Fibroblast of the aortic adventitia (primary cell): Measurements from ENCODE around the gene CACNA2D3. TPM values are rescaled to one million over a fixed set of nuclear protein-coding genes. Genes with fewer than 3 reads are reported as not detected.
A peak's percentile ranks its signal among the peaks of the same experiment; 100 is the strongest.

ENCODE experiments used
- DNase-seq: peaks from one replicate; pipeline ENCODE4 v3.0.0-alpha.2; 2010; ENCODE audit warnings: low read depth
- H3K4me3 ChIP-seq: 2 replicates; pipeline ENCODE4 v1.5.1; 2011; ENCODE audit warnings: low read depth, mild to moderate bottlenecking, control low read depth, low read length, moderate library complexity
- CTCF ChIP-seq: IDR thresholded peaks from 2 replicates; pipeline ENCODE4 v1.5.1; 2011; ENCODE audit warnings: mild to moderate bottlenecking, low read length, control low read depth, inconsistent platforms; ENCODE audit not compliant: insufficient read depth
- total RNA-seq: library from RNA; depleted of rRNA; stranded (reverse); fragments of >200 nt; gene quantifications from 2 replicates; pipeline ENCODE4 v1.2.3, GENCODE V29; 2012; ENCODE audit warnings: low replicate concordance

CACNA2D3 gene
- total RNA-seq, 1 donor = 0.45 TPM

- no peak for DNase-seq
- no peak overlapping the region for H3K4me3 ChIP-seq
- TF ChIP-seq CTCF = no peak
Measured at GRCh38 chr3:54874816-54875556, 752.6 kb downstream of the CACNA2D3 start.

DNA sequence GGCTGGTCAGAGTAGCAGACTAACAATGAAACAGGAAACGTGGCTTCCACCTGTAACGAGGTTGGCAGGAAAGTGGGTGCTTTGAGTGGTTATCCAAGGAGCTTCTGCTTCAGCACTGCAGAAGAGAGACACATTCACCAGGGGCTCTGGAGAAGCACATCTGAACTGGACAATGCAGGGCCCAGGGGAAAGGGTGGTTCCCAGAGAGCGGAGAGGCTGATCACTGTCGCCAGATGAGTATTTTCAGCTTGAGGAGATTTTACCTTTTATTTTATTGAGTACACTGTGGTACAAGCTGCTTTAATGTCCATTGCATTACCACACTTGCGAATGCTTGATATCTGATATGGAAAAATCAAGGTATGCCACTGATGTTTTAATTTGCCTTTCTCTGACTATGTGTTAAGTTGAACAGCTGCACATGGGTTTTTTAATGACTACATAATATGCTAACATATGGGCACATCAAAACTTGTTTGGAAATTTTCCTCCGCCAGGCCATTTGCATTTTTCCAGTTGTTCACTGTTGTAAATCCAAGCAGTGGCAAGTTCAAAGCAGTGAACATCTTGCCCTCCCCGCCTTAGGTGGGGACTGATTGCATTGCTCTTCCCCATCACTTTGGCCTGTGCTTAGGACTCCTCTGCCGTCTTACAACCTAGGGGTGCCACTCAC, 753.4 kb downstream of the CACNA2D3 start:
- no peak for TF ChIP-seq CTCF
- DNase-seq = no peak

DNA sequence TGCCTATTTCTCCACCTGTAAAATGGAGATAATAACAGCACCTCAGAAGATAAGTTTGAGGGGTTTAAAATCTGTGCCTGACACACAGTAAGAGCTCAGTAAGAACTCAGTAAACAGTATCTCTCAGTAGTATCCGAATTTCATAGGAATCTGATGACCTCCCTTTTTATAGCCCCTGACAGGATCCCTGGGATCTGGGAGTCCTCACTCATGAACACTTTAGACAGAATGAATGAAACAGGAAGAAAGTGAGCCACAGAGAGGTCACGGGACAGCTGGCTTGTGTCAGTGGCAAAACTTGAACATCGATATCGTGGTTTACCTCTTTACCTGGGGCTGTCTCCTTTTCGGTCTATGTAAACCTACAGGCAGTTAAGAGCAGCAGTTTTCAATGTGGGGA, 754.3 kb downstream of the CACNA2D3 start:
- DNase-seq = no peak
- TF ChIP-seq CTCF = no peak

More for the DNA sequence above, 753.4 kb downstream of the CACNA2D3 start:
- no peak overlapping the region for H3K4me3 ChIP-seq

GRCh38 chr3:54877730-54878129, 755.4 kb downstream of the CACNA2D3 start:
- no peak for DNase-seq
- no peak for TF ChIP-seq CTCF
- no peak overlapping the region for H3K4me3 ChIP-seq

More for the DNA sequence above, 754.3 kb downstream of the CACNA2D3 start:
- no peak overlapping the region for H3K4me3 ChIP-seq

- TF ChIP-seq CTCF = no peak
- no peak for DNase-seq
- no peak overlapping the region for H3K4me3 ChIP-seq
Measured at GRCh38 chr3:54878145-54878544, 755.8 kb downstream of the CACNA2D3 start.

- DNase-seq = peak; percentile 97
- TF ChIP-seq CTCF = no peak
- H3K4me3 ChIP-seq = no peak overlapping the region
Measured at GRCh38 chr3:54882129-54882833, 759.9 kb downstream of the CACNA2D3 start.
